MG63 (cell line): ENCODE measurements around the gene RGL1. TPM values are rescaled to one million over a fixed set of nuclear protein-coding genes. Genes with fewer than 3 reads are reported as not detected.

Experiments used
- DNase-seq: peaks from one replicate; pipeline ENCODE4 v3.0.0-alpha.2; 2020
- H3K27me3 ChIP-seq: fragments of 250-450 bp; sonication (Bioruptor Pico); 2 replicates; pipeline ENCODE4 v1.5.1; 2020; ENCODE audit warnings: mild to moderate bottlenecking, moderate library complexity
- H3K36me3 ChIP-seq: fragments of 250-450 bp; sonication (Bioruptor Pico); 2 replicates; pipeline ENCODE4 v1.5.1; 2020; ENCODE audit warnings: mild to moderate bottlenecking, moderate library complexity
- H3K4me3 ChIP-seq: fragments of 250-450 bp; sonication (Bioruptor Pico); 2 replicates; pipeline ENCODE4 v1.5.1; 2020; ENCODE audit warnings: mild to moderate bottlenecking, moderate library complexity
- H3K9me3 ChIP-seq: fragments of 250-450 bp; sonication (Bioruptor Pico); 2 replicates; pipeline ENCODE4 v1.5.1; 2020; ENCODE audit warnings: mild to moderate bottlenecking, moderate library complexity
- total RNA-seq: library from RNA; depleted of rRNA; stranded (reverse); fragments of >200 nt; shearing (Covaris generic); gene quantifications from 2 replicates; pipeline ENCODE4 v1.2.3, GENCODE V29; 2014; ENCODE audit warnings: low replicate concordance

The RGL1 gene
- total RNA-seq, 1 experiment from 2014 or later: 4.1 TPM

DNA sequence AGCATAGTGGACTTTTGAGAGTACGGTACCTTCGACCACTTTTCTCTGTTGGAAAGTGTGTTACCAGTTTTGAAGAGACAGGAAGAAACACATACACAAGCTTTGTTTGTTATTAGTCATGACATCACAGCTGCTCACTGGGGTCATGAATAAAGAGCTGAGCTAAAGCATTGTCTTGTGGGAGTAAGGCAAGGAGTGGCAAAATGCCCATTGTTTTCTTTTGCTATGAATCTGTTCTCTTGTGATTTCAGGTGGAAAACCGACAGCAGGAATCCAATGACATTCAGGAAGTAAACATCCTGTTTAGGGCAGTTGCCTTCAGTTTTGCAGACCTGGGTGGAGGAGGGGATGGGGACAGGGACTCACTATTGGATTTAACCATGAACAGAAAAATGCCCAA is 66.2 kb downstream of the RGL1 start:
- no peaks in the 10 kb centered on the region for H3K36me3 ChIP-seq
- no peak for DNase-seq
- H3K27me3 ChIP-seq: no peaks in the 10 kb centered on the region
- H3K4me3 ChIP-seq: no peak overlapping the region
- H3K9me3 ChIP-seq: no peaks in the 10 kb centered on the region

DNA sequence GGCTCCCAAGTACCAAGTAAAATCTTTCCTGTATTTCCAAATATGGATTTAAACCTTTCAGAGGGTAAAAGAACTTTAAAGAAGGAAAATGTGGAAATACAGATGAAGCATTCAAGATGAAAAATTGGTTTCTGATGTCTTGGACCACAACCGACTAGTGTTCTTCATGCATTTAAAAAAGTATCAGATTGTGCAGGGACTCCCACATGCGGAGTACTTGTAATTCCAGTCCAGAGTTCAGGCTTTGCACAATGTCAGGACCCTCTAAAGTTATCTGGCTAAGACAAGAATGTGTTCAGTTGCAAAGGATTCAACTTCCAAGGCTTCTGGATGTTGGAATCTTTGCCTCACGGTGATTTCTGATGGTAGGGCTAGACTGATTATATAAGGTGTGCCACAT is 66.7 kb downstream of the RGL1 start:
- DNase-seq: no peak
- Histone ChIP-seq H3K27me3 (no peaks in the 10 kb centered on the region), H3K36me3 (no peaks in the 10 kb centered on the region), H3K4me3 (no peak overlapping the region), H3K9me3 (no peaks in the 10 kb centered on the region)

DNA sequence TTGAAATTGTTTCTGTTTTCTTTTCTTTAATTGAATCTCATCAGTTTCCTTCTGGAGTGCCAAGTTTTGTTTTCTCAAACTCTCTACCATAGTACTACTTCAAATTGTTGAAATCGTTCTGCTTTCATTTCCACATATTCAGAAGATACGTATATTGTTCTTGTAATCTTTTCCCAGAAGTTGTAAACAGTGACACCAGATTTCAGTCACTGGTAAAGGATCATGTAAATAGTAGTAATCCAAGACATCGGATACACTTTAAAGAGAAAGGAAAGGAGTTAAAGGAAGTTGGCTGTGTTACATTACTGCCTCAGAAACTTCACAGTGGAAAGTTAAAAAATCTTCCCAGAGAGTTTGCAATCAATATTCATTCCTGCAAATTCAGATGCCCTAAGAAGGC is 67.5 kb downstream of the RGL1 start:
- no peaks in the 10 kb centered on the region for H3K27me3 ChIP-seq
- H3K4me3 ChIP-seq: peak overlapping the region; percentile 2; the same call in 1 of the 2 replicates
- DNase-seq: no peak
- no peaks in the 10 kb centered on the region for H3K36me3 ChIP-seq
- H3K9me3 ChIP-seq: no peaks in the 10 kb centered on the region

DNA sequence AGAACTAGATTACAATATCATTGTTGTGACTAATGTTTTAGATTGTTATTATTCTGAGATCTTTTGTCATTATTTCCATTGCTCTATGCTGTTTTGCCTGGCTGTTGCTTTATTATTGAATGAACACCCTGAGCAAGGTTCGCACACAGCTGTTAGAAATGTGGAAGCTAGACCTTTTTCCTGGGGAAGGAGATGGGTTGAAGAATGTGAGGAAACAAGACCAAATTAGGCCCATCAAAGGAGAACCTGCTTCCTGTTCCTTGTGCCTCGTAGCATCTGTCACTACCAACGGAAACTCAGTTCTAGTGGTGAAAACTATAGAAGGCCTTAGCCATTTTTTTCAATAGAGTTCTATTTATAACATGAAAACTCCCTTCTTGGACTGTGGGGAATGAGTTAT is 68.7 kb downstream of the RGL1 start:
- H3K36me3 ChIP-seq: no peaks in the 10 kb centered on the region
- no peaks in the 10 kb centered on the region for H3K9me3 ChIP-seq
- no peaks in the 10 kb centered on the region for H3K27me3 ChIP-seq
- H3K4me3 ChIP-seq: no peak overlapping the region
- no peak for DNase-seq

DNA sequence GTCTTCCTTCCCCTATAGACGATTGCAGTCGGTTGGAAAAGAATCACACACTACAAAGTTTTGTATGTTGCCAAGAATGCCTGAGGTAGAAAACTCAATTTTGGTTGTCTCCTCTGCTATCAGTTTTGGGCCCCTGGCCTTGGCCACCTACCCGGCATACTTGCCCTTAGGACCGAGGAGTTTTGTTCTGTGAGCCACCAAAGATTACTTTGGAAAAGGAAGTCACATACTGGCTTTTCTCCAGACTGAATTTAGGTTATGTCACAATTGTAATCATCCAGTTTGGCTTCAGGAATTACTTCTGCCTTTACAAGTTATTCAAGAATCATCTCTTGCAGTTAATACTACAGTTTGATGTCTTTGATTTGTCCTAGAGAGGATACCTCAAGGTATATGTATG is 71.4 kb downstream of the RGL1 start:
- no peak for DNase-seq

DNA sequence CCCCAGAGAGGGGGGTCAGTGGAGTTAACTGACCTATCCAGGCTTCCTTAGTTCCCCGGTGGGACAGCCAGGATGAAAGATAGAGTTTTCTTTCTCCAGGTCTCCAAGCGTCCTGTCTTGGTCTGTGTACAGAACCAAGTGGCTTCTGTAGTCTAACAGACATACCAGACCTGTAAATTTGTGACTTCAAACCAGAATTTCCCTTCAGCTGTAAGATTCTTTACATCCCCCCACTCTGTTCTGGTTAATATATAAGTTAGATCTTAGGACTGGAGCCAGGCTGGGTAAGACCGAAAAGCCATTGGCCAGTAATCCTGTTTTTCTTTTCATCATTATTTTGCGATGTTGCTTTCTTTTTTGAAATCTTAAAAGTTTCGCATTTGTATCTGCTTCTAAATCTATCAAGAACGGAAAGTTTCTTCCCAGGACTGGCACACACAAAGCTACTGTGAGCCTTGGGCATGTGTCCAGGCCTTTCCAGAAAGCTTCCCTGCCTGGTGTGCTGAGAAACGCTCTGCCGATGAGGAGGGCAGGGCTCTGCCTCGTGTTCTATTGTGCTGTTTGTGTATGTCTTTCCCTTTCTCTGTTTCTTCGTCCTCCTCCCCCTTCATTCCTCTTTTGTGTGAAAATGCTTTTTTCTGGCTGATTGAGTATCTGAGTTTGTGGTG is 72.3 kb downstream of the RGL1 start:
- Histone ChIP-seq H3K4me3 (peak overlapping the region; percentile 21), H3K9me3 (no peaks in the 10 kb centered on the region), H3K27me3 (no peaks in the 10 kb centered on the region), H3K36me3 (no peaks in the 10 kb centered on the region)
- peak; percentile 65 for DNase-seq

More for the DNA sequence above, 71.4 kb downstream of the RGL1 start:
- Histone ChIP-seq H3K36me3 (no peaks in the 10 kb centered on the region), H3K9me3 (no peaks in the 10 kb centered on the region), H3K4me3 (no peak overlapping the region), H3K27me3 (no peaks in the 10 kb centered on the region)

DNA sequence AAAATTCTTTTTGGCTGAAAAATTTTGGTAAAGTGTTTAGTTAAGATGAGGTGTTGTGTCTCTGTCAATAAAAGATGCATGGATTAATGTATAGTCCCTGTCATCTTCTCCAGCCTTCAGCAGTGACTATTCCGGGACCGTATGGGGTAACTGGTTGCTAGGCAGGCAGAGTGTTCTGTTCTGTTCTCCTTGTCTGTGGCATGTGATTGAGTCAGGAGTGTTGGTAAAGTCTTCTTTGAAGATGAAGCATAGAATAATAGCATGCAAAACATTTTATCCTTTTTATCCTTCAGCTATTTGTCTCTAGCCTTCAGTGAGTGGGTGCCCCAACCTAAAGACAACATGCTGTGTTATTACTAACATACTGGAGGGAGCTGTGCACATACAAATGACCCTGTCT is 74.6 kb downstream of the RGL1 start:
- Histone ChIP-seq H3K27me3 (no peaks in the 10 kb centered on the region), H3K36me3 (no peaks in the 10 kb centered on the region), H3K9me3 (no peaks in the 10 kb centered on the region), H3K4me3 (no peak overlapping the region)
- DNase-seq: no peak

DNA sequence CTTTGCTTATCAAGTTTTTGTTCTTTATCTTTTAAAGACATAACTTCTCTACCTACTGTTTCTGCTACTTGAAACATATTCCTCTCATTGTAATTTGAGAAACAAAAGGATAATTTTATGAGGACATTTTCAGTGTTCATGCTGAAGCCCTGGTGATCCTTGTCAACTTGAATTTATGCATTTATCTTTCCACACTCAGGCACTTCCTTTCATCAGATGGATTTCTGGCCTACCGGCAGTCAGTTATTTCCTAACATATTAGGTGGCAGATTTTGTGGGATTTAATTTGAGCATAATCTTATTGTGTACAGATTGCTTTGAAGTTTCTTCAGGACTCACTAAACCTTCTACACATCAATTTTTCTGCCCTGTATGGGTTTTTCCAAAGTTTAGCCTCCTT is 75.0 kb downstream of the RGL1 start:
- no peaks in the 10 kb centered on the region for H3K36me3 ChIP-seq
- H3K4me3 ChIP-seq: no peak overlapping the region
- no peaks in the 10 kb centered on the region for H3K27me3 ChIP-seq
- DNase-seq: no peak
- no peaks in the 10 kb centered on the region for H3K9me3 ChIP-seq

DNA sequence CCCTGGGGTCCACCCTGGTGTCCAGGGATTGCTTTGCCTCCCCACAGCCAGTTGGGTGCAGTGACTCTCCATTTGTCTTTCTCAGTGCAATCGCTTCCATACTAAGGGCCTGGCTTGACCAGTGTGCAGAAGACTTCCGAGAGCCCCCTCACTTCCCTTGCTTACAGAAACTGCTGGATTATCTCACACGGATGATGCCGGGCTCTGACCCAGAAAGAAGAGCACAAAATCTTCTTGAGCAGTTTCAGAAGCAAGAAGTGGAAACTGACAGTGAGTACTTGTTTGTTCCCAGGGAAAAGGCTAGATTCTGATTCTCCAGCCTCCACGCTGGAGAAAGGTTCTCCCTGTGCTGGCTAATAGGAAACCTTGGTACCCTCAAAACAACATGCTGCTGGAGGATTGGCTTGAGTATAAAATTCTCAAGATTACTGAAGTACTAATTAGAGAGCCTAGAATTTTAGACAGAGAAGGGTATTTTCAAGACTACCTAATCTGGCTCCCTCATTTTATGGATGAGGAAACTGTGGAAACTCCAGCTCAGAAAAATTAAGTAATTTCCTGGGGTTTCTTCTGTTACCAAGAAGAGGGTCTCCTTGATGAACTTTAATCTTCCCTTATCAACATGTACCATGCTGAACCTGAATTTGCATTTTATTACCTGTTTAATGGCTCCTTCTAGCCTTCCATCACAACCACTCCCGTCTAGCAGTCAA is 75.8 kb downstream of the RGL1 start:
- no peak for DNase-seq
- Histone ChIP-seq H3K27me3 (no peaks in the 10 kb centered on the region), H3K9me3 (no peaks in the 10 kb centered on the region), H3K36me3 (no peaks in the 10 kb centered on the region), H3K4me3 (no peak overlapping the region)

DNA sequence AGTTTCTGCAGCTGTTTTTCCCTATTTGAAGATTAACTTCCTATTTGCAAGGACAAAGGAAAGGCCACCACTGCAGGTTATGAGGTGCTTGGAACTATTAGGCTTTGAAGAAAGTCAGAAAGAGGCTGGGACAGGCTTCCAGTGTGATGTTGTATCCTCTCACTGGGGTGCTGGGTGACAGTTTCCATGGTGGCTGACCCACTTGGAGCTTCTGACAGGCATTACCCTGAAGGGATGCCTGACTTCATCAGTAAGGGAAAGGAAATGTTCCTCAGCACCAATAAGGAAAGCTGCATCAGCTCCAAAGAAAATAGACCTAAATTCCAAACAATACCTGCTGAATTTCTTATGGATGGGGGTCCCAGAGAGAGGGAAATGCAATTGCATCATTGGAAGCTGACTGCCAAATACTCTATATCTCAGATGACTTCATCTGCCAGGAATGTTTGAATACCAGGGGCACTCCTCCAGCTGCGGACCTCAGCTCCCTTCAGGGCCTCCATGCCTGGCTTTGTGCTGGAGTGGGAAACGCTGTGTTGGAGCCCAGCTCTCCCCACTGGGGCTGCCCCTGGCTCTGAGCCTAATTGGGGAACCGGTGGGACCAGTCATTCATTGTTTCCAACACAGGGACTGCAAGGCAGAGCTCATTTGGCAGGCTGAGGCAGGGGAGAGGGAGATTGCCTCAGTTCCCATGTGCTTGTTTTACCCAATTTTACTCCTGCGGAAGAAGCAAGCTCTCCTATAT is 76.6 kb downstream of the RGL1 start:
- Histone ChIP-seq H3K27me3 (no peaks in the 10 kb centered on the region), H3K9me3 (no peaks in the 10 kb centered on the region), H3K36me3 (no peaks in the 10 kb centered on the region), H3K4me3 (no peak overlapping the region)
- DNase-seq: peak; percentile 61

DNA sequence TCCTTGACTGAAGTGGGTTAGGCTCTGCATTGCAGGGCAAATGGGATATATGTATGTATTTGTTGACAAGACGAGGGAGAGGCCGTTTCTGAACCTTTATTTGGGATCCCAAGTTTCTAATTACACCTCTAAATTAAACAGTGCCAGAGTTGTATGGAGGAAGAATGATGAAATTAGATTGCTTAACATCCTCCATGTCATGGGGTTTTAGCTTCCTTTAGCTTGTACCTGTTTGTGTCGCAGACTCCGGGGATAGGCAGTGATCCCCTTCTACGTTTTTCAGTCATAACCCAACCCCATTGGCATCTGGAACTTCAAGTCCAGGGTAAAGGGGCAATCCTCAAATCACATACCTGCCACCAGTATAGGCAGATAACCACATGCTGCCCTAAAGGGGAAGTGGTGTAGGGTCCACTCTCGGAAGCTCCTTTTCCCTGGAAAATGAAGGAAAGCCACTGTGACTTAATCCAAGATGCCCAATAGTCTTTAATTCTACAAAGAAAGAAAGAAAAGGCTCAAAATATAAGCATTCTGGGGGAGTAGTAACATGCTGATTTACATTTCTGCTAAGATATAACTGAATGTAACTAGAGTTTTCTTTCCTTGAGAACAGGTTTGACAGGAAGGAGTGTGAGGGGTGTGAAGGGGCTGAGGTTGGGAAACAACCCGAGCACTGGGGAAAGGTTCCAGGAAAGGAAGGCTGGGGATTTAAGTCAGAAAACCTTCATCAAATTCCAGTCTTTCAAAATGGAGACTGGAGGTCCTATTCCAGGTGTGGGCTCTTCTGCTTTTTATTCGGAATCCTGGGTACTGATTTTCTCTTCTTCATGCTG is 77.6 kb downstream of the RGL1 start:
- no peaks in the 10 kb centered on the region for H3K27me3 ChIP-seq
- H3K9me3 ChIP-seq: no peaks in the 10 kb centered on the region
- H3K4me3 ChIP-seq: no peak overlapping the region
- H3K36me3 ChIP-seq: no peaks in the 10 kb centered on the region
- no peak for DNase-seq

DNA sequence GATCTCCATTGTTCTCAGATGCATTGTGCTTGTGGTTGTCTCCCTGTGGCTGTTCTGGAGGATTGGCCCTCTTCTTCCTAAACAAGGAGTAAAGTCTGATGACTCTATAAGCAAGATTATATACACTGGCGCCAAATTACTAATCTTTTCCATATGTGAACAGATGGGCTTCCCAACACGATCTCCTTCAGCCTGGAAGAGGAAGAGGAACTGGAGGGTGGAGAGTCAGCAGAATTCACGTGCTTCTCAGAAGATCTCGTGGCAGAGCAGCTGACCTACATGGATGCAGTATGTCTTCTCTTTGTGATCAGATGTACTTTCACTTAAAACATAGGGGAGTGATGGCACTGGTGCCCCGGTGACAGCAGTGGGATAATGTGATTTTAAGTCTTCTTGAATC is 78.7 kb downstream of the RGL1 start:
- Histone ChIP-seq H3K27me3 (no peaks in the 10 kb centered on the region), H3K9me3 (no peaks in the 10 kb centered on the region), H3K36me3 (no peaks in the 10 kb centered on the region), H3K4me3 (no peak overlapping the region)
- DNase-seq: no peak

DNA sequence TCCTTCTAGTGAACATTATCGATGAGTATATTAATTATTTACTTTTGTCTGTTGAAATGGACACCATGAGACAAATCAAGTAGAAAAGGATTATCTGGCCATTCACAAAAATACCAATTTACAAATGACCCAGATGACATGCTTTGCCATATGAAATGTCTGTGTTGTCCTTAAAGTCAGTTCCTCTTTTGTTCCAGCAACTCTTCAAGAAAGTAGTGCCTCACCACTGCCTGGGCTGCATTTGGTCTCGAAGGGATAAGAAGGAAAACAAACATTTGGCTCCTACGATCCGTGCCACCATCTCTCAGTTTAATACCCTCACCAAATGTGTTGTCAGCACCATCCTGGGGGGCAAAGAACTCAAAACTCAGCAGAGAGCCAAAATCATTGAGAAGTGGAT is 79.6 kb downstream of the RGL1 start:
- H3K27me3 ChIP-seq: no peaks in the 10 kb centered on the region
- DNase-seq: no peak
- H3K9me3 ChIP-seq: no peaks in the 10 kb centered on the region
- H3K4me3 ChIP-seq: no peak overlapping the region
- no peaks in the 10 kb centered on the region for H3K36me3 ChIP-seq

DNA sequence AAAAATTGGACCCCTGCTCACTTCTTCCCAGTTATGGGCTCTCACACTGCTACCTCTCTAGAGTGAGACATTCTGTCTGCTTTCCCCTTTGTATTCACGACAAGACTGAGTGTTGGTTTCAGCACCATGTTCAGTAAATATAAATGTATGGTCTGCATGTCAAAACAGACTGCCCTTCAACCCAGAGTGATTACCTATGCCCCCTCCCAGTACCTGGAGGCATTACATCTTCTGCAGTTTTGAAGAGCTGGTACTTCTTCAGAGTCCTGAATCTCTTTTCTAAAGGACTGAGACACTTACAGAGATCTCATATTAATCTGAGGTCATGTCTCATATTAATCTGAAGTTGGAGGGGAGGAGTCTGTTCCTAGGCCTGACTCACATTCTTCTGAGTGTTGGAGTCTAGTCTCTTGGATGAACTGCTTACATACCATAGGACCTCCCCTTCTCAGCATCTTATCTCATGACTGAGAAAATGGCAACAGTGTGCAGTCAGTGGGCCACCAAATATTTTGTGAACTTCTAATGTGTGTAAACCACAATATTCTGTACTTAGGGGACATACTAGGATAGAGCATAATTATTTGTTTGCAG is 80.3 kb downstream of the RGL1 start:
- Histone ChIP-seq H3K36me3 (no peaks in the 10 kb centered on the region), H3K27me3 (no peaks in the 10 kb centered on the region), H3K4me3 (no peak overlapping the region), H3K9me3 (no peaks in the 10 kb centered on the region)
- DNase-seq: no peak

DNA sequence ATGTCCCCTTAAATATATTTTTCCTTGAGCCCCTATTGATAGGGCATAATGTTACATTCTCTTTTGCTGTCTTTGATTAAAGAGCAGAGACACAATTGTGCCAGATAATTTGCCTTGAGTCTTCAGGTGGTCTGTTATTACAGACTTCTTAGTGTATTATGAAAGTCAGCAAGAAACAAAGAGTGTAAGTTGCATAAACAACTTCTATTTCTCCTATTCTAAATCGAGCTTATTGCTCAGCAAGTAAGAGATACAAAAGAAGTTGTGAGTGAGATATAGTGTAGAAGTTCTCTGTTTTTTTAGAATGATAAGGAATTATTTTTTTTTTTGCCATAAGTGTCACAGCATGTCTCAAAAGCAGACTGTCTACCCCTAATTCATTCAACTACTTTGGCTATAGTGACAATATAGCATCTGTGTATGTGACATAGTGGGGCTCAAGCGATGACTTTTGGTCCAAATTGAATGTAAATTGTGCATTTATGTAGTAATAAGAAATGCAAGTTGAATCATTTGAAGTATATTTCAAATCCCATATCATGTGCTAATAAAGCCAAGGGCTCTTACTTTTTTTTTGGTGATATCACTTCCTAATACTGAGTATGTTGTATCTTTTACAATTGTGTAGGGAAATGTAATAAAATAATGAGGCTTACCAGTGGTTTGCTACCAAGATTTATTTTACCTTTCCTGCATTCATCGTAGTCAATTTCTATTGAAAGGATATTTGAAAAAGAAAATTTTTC is 81.3 kb downstream of the RGL1 start:
- DNase-seq: no peak
- Histone ChIP-seq H3K4me3 (no peak overlapping the region), H3K9me3 (no peaks in the 10 kb centered on the region), H3K27me3 (no peaks in the 10 kb centered on the region), H3K36me3 (no peaks in the 10 kb centered on the region)

DNA sequence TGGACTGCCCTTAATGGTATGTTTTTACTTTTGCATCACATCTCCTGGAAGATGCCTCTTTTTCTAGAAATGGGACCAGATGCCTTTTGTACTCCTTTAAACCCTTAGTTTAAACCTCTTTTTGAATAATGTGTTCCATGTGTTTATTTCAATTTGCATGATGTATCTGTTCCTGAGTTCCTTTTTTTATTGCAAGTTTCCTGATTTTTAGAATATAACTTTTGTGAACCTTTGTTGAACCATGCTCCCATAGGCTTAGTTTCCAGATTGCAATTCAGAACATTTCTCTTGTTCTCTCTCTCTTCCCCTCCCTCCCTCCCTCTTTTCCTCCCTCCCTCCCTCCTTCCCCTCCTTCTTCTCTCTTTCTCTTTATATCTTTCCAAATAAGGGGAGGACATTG is 81.9 kb downstream of the RGL1 start:
- Histone ChIP-seq H3K36me3 (no peaks in the 10 kb centered on the region), H3K9me3 (no peaks in the 10 kb centered on the region), H3K4me3 (no peak overlapping the region), H3K27me3 (no peaks in the 10 kb centered on the region)
- no peak for DNase-seq
